ENCODE results near the gene FAM50A.

GRCh38 chrX:154486396-154487207 is 42.7 kb downstream of the FAM50A start, which contains the start of gene UBL4A:
- TF ChIP-seq, protein P1, sequence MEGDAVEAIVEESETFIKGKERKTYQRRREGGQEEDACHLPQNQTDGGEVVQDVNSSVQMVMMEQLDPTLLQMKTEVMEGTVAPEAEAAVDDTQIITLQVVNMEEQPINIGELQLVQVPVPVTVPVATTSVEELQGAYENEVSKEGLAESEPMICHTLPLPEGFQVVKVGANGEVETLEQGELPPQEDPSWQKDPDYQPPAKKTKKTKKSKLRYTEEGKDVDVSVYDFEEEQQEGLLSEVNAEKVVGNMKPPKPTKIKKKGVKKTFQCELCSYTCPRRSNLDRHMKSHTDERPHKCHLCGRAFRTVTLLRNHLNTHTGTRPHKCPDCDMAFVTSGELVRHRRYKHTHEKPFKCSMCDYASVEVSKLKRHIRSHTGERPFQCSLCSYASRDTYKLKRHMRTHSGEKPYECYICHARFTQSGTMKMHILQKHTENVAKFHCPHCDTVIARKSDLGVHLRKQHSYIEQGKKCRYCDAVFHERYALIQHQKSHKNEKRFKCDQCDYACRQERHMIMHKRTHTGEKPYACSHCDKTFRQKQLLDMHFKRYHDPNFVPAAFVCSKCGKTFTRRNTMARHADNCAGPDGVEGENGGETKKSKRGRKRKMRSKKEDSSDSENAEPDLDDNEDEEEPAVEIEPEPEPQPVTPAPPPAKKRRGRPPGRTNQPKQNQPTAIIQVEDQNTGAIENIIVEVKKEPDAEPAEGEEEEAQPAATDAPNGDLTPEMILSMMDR (IDR thresholded peaks at IDR 0.05; ENCODE audit: low read depth, low read length, missing input control), result no peak
- TF ChIP-seq TAF1 (conservative IDR thresholded peaks at IDR 0.05) (no peak), RAD21 (IDR thresholded peaks at IDR 0.05) (no peak), SP1 (IDR thresholded peaks at IDR 0.05) (no peak), YY1 (IDR thresholded peaks at IDR 0.05) (no peak), JUND (IDR thresholded peaks at IDR 0.05) (no peak), REST (IDR thresholded peaks at IDR 0.05) (no peak)

All from liver (tissue), 3 donors.